Caco-2 (cell line): Measurements from ENCODE around the gene PTOV1. TPM values are rescaled to one million over a fixed set of nuclear protein-coding genes. Genes with fewer than 3 reads are reported as not detected.

Experiments
- BruUV-seq: library from RNA; stranded (reverse); fragments of 400-500 nt; replicated peaks from 2 replicates; lab custom pipeline; 2021; lab: Mats Ljungman, UMichigan
- CTCF ChIA-PET: fragments of 300-600 bp; sonication (Branson Sonifier 250); formaldehyde crosslinking; loops from one replicate; lab custom pipeline; 2022; ENCODE audit warnings: antibody characterized with exemption; lab: Charles Lee
- POLR2A ChIA-PET: fragments of 300-600 bp; sonication (Branson Sonifier 250); formaldehyde crosslinking; loops from one replicate; lab custom pipeline; 2022; ENCODE audit warnings: antibody characterized with exemption; lab: Charles Lee
- DNase-seq, 2 experiments: peaks; one replicate each; pipeline versions ENCODE4 v3.0.0 to v3.0.0-alpha.2; 2020 to 2022
- H3K27me3 ChIP-seq: replicated peaks from 2 replicates; pipeline ENCODE4 v1.6.0; 2011; ENCODE audit warnings: low read length; ENCODE audit not compliant: control insufficient read depth, insufficient read depth
- H3K36me3 ChIP-seq: 2 replicates; pipeline ENCODE4 v1.5.1; 2011; ENCODE audit warnings: low read length; ENCODE audit not compliant: control insufficient read depth, insufficient read depth
- H3K4me1 ChIP-seq: fragments of 250-450 bp; sonication (Bioruptor Pico); 2 replicates; pipeline ENCODE4 v1.5.1; 2020; ENCODE audit warnings: mild to moderate bottlenecking
- H3K4me3 ChIP-seq: 2 replicates; pipeline ENCODE4 v1.5.1; 2011; ENCODE audit warnings: low read depth, mild to moderate bottlenecking, control low read depth, low read length
- H3K9me3 ChIP-seq: fragments of 250-450 bp; sonication (Bioruptor Pico); 2 replicates; pipeline ENCODE4 v1.5.1; 2020; ENCODE audit warnings: mild to moderate bottlenecking, moderate library complexity
- H3K27ac Mint-ChIP-seq: one replicate; pipeline ENCODE4 v1.8.0; 2022; ENCODE audit warnings: mixed read lengths; ENCODE audit not compliant: unreplicated experiment
- H3K27me3 Mint-ChIP-seq: one replicate; pipeline ENCODE4 v1.8.0; 2022; ENCODE audit warnings: mixed read lengths; ENCODE audit not compliant: insufficient read depth, unreplicated experiment
- H3K36me3 Mint-ChIP-seq: one replicate; pipeline ENCODE4 v1.8.0; 2022; ENCODE audit warnings: mild to moderate bottlenecking, mixed read lengths; ENCODE audit not compliant: insufficient read depth, unreplicated experiment
- H3K4me1 Mint-ChIP-seq: one replicate; pipeline ENCODE4 v1.8.0; 2022; ENCODE audit warnings: low read depth, mixed read lengths; ENCODE audit not compliant: unreplicated experiment
- H3K4me3 Mint-ChIP-seq: one replicate; pipeline ENCODE4 v1.8.0; 2022; ENCODE audit warnings: mild to moderate bottlenecking, moderate library complexity, mixed read lengths; ENCODE audit not compliant: unreplicated experiment
- H3K9me3 Mint-ChIP-seq: one replicate; pipeline ENCODE4 v1.8.0; 2022; ENCODE audit warnings: mixed read lengths; ENCODE audit not compliant: unreplicated experiment
- CTCF ChIP-seq, 2 experiments: fragments of 200-600 bp in 1 of 2; IDR thresholded peaks; 1 replicate in 1 of 2; 2 replicates in 1 of 2; pipeline versions ENCODE4 v1.5.1 to v1.8.0; 2011 to 2022; ENCODE audit warnings: antibody characterized with exemption in 1 of 2, control low read depth in 1 of 2, inconsistent platforms in 1 of 2, low read depth in 1 of 2, low read length in 1 of 2, mild to moderate bottlenecking in 1 of 2, moderate library complexity in 1 of 2; ENCODE audit not compliant: insufficient read depth in 1 of 2, severe bottlenecking in 1 of 2, unreplicated experiment in 1 of 2
- intact Hi-C: fragments of 100-400 bp; cut with micrococcal nuclease; formaldehyde crosslinking; loops from one replicate; pipeline ENCODE4 v1.10.0; 2022; ENCODE audit not compliant: unreplicated experiment
- total RNA-seq: library from RNA; stranded (reverse); gene quantifications from 2 replicates; pipeline ENCODE4 v1.2.3, GENCODE V29; 2022

Gene PTOV1
- total RNA-seq, 1 experiment from 2014 or later = 209 TPM

DNA sequence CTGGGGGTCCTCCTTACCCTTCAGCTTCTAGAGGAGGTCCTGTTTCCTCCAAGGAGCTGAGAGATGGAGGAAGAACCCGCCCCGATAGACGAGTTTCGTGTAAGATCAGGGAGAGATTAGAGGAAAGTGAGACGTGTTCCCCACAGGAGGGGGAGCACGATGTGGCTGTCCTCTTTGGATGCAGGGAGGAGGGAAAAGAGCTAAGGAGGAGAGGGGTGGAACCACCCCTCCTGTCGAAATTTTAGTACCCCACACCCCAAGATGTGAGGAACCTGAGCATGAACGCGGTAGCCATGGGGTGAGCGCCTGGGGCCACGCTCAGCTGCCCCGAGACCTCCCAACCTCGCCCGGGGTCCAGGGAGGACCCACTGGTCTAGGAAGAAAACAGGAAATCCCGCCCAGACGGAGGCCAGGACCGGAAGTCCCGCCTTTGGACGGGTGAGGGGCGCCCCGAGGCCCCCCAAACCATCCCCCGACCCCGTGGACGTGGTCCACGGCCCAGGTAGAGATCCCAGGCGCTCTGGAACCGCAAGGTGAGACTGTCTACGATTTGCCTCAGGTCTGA lies 25.0 kb downstream of the PTOV1 start:
- Mint-ChIP-seq H3K27me3 (no peaks in the 10 kb centered on the region), H3K27ac (no peak overlapping the region), H3K36me3 (peaks cover 14% of the 10 kb centered on the region), H3K4me1 (no peaks in the 10 kb centered on the region), H3K4me3 (no peak overlapping the region), H3K9me3 (no peaks in the 10 kb centered on the region)
- CTCF ChIA-PET = interaction anchor here (1.4 kb wide), 1 partner anchor 15 kb away, joined by 4 read pairs; no protein-coding TSS in a partner anchor
- H3K27me3 ChIP-seq = no peaks in the 10 kb centered on the region
- H3K36me3 ChIP-seq = peaks cover 11% of the 10 kb centered on the region
- peaks cover 9% of the 10 kb centered on the region; the same call in 1 of the 2 replicates for H3K4me1 ChIP-seq
- DNase-seq = peak in 1 of 2 experiments; percentile 67
- H3K9me3 ChIP-seq = no peaks in the 10 kb centered on the region
- TF ChIP-seq CTCF (IDR thresholded peaks at IDR 0.05; ENCODE audit: insufficient read depth in 1 of 2, low read depth in 1 of 2, low read length in 1 of 2, severe bottlenecking in 1 of 2, unreplicated experiment in 1 of 2) = no peak
- POLR2A ChIA-PET = interaction anchor here (0.5 to 2.4 kb wide), 4 partner anchors 9 to 234 kb away, joined by 3 to 12 read pairs (median 4); partner anchors contain the start of genes AP2A1, ATF5, NUP62 and PNKP
- BruUV-seq = no TSS peak
- intact Hi-C loops = loop anchor here (1.0 to 10.0 kb wide), 3 partner anchors 53 to 439 kb away; partner anchors contain the start of genes AP2A1, ATF5 and NUP62
- peak overlapping the region; percentile 87 for H3K4me3 ChIP-seq

DNA sequence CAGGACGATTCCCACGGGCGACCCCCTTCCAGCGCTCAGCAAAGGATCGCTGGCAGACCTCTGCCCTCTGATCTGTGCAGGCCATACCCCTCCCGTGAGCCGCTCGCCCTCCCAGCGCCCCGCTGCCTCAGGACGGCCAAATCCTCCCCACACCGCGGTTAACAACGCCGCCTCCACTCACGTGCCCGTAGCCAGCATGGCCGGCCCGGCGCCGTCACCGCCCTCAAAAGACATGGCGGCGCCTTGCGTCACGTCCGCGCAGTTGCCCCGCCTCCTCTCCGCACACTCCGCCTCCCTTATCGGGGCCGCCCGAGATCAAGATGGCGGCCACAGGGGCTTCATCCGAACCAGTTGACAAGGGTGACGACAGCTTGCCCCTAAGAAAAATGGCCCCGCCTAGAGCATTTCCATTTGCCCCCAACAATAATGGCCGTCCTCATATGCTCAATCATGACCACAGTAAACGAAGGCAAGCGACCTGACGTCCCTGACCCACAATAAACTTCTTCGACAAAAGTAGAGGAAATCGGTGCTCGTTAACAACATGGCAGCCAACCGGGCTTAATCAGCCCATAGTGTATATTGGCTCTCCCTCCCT lies 25.6 kb downstream of the PTOV1 start:
- Mint-ChIP-seq H3K4me3 (no peak overlapping the region), H3K36me3 (peaks cover 14% of the 10 kb centered on the region), H3K9me3 (no peaks in the 10 kb centered on the region), H3K27ac (no peak overlapping the region), H3K27me3 (no peaks in the 10 kb centered on the region), H3K4me1 (no peaks in the 10 kb centered on the region)
- Histone ChIP-seq H3K4me1 (peaks cover 9% of the 10 kb centered on the region; the same call in 1 of the 2 replicates), H3K27me3 (no peaks in the 10 kb centered on the region), H3K9me3 (no peaks in the 10 kb centered on the region), H3K4me3 (peak overlapping the region; percentile 87), H3K36me3 (peaks cover 9% of the 10 kb centered on the region)
- POLR2A ChIA-PET = interaction anchor here (0.5 to 2.4 kb wide), 9 partner anchors 7 to 235 kb away, joined by 3 to 12 read pairs (median 3); partner anchors contain the start of genes AP2A1, ATF5, NUP62 and PNKP
- peak; percentile 98 for DNase-seq
- BruUV-seq = no TSS peak
- TF ChIP-seq CTCF (IDR thresholded peaks at IDR 0.05; ENCODE audit: insufficient read depth in 1 of 2, low read depth in 1 of 2, low read length in 1 of 2, severe bottlenecking in 1 of 2, unreplicated experiment in 1 of 2) = no peak
- intact Hi-C loops = loop anchor here (1.0 to 10.0 kb wide), 5 partner anchors 7 to 438 kb away; partner anchors contain the start of genes AP2A1, ATF5, NUP62 and RRAS
- CTCF ChIA-PET = interaction anchor here (0.8 to 1.4 kb wide), 2 partner anchors 10 to 14 kb away, joined by 3 to 4 read pairs; no protein-coding TSS in a partner anchor
